GM19438 (cell line): ENCODE results near the gene KIF3A.

Experiments used
- ATAC-seq: cut with Tn5 transposase; IDR thresholded peaks from one replicate; pipeline ENCODE4 v1.9.1; 2021; ENCODE audit warnings: low read depth; ENCODE audit not compliant: unreplicated experiment

Gene KIF3A

DNA sequence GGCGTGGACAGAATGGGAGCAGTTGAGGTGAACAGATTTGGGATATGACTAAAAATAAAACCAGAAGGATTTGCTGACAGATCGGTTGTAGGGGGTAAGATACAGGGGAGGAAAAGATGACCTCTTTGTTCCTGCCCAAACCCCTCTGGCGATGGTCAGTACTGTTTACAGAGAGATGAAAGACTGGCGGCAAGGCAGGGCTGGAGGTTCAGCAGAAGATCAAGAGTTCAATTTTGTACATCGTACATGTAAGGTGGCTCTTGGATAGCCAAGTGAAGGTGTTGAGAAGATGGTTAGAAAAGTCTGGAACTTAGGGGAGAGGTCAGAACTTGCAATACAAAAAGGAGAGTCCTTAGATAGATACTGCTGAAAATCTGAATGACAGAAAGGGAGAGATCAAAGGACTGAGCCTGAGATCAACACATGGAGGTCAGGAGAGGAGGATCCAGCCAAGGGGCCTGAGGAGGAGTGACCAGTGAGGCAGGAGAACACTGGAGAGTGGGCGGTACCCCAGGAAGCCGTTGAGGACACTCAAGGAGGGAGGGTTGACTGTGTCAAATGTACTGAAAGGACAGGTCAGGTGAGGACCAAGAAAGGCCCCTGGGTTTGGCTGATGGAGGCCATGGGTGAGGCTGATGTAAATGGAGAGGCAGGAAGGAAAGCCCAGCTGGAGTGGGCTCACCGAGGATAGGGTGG is 56.4 kb downstream of the KIF3A start:
- no peak for ATAC-seq

GRCh38 chr5:132679717-132680380 is 57.5 kb downstream of the KIF3A start:
- no peak for ATAC-seq

GRCh38 chr5:132679166-132679565 is 58.2 kb downstream of the KIF3A start:
- ATAC-seq: no peak

DNA sequence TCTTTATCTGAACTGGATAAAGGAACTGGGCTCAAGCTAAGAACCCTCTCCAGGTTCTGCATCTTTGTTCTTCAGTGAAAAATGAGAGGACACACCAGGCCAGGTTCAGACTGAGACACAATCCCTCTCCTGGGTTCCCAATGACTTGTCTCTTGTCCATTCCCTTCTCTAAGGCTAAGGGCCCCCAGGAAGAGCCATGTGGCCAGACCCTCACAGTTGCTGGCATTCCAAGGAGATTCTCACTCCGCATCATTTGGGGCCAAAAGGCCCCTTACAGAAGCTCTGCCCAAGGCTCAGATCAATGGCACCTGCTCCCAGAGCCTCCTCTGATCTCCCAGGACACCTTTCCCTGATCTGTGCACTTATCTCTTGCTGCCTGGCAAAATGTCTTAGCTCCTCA is 58.6 kb downstream of the KIF3A start:
- no peak for ATAC-seq

GRCh38 chr5:132677682-132678400 is 59.5 kb downstream of the KIF3A start:
- ATAC-seq: no peak

DNA sequence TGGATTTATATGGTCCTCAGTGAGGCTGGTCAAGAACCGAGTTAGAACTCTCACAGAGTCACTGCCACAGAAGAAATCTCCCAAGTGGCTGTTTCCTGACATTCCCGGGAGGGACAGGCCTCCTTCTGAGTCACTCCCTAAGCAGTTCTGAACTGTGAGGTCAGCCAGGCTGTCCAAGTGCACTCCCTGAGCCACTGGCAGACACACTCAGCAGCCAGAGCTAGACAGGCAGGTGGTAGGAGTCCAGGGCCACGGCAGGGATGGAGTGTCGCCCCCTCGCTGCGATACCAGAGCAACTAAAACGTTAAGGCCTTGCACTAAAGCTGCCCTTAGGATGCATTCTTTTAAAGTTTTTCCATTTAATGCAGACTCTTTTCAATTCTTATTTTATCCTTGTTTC is 60.2 kb downstream of the KIF3A start:
- ATAC-seq: no peak

DNA sequence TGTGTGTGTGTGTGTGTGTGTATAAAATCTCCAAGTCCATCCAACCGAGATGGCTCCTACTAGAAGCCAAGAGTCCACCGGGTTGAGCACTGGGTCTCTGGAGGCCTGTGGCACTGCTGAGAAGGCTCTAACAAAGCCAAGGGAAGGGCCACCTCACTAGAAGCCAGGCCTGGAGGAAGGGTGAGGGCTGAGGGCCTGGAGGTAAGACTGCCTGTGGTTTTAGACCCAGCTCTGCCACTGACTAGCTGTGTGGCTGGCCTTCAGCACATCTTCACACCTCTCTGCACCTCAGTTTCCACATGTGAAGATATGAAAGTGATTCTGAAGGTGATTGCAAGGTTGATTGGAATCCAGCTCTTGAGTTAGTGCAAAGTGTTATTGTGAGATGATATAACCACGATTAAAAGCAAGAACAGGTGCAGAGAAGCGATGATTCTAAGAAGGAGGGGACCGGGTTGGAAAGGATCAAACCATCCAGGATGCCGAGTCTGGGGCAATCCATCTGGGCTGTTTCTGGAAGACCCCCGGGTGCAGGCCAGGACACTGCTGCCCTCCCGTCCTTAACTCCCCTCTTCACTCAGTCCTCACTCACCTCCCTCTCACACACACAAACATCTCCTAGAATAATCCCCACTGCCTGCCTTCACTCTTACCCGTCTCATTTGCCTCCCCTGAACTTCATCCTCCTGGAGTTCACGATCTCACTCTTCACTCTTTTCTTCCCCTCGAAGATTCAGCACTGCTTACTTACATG is 61.2 kb downstream of the KIF3A start:
- no peak for ATAC-seq

DNA sequence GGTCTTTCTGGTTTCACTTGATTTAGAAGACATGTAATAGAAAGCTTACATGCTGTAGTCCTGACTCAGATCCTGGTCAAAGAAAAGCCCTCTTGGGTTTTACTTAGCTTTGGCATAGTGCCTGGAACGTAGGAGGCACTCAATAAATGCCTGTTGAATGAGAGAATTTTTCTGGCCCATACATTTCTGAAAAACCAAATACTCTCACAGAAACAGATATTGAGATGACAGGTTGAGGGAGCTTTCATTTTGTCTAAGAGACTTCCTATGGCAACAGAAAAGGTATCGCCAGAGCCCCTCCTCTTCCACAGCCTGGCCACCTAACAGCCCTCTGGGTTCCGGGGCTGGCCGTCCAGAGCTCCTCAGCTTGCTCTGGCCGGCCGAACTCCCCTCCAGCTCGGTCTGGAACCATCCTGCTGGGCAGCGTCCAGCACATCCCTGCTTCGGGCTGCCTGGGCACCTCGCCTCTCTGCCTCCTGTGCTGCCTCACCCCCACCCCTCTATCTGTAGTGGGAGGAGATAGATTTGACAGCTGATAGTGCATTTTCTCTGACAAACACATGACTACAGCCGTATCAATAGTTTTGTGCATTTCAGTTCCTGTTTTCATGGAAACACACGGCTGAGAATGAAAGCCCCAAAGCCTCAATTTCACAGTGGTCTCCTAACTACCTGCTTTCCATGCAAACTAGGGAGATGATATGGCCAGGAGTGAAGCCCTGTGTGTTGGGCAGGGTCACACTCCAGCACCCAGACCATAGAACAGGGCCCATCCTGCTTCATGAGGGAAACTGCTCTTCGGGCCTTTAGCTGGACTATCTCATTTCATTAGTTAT is 62.5 kb downstream of the KIF3A start:
- ATAC-seq: peak; percentile 82

- ATAC-seq: no peak
Observed at GRCh38 chr5:132673939-132674630, 63.3 kb downstream of the KIF3A start, which contains the start of gene IL4. Gene IL4 (plus strand): TSS chr5:132673989. CDS start chr5:132674051, 62 bp downstream.

GRCh38 chr5:132673488-132673887 is 63.9 kb downstream of the KIF3A start:
- ATAC-seq: no peak

DNA sequence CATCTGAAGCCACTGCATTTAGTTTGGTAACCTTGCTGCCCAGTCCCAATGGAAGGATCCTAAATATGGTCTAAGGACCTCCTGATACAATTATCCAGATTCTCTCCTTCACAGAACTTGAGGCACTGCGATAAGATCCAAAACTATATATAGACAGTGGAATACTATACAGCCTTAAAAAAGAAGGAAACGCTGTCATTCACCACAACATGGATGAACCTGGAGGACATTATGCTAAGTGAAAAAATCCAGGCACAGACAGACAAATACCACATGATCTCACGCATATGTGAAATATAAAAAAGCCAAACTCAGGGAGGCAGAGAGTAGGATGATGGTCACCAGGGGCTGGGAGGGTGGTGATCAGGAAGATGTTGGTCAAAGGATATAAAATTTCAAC is 66.3 kb downstream of the KIF3A start:
- no peak for ATAC-seq

GRCh38 chr5:132669966-132670882 is 67.1 kb downstream of the KIF3A start:
- no peak for ATAC-seq

DNA sequence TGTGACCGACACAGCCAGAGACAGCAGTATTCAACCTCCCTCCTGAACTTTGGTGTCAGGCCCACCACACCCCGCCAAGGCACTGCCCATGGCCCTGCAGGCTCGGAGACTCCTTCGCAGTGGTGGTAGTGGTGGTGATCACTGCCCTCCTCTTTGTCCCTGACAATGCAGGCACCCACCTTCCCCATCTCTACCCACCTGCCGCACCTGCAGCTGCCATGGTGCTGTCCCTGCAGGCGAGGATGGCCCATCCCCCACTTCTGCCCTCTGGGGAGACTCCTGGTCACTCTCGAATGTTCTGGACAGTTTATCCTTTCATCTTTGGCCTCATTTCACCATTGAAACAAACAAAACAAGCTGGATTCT is 67.9 kb downstream of the KIF3A start:
- no peak for ATAC-seq

GRCh38 chr5:132668706-132669454 is 68.5 kb downstream of the KIF3A start:
- ATAC-seq: no peak

DNA sequence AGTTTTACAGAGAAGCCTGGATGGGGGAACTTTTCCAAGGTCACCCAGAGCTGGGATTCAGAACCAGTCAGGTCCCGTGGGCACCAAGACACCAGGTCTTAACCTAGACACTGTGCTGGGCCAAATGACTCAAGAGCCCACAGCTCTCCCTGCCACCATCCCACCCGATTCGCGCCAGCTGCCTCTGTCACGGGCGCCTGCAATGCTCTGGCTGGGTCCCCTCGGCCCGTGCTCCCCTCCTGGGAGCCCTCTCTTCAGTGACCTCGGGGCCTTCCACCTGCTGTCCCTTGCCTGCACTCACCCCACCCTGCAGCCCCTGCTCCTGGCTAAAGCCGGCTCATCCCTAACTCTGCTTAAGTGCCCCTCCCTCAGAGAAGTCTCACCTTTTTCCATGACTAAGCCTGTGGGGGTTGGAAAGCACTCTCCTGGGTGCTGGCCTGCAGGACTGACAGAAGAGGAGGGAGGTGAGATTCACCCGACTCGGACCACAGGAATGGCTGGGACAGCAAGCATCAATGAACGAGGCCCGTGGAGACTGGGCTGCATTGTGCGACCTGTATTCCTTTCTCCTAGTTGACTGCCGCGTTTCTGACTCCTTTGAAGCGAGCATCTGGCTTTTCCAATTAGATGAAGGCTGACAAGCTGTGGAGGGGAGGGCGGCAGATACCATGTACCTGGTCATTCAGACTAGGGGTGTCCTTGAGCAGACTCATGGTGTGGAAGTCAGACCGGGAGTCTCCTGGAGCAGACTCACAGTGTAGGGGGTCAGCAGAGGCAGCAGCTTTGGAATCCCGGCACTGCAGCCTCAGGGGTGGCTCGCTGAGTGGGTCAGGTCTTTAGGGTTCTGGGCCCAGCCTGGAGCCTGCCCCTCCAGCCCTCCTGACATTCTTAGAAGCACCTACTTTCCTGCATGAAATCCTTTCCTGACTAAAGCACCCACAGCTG is 69.3 kb downstream of the KIF3A start:
- no peak for ATAC-seq

DNA sequence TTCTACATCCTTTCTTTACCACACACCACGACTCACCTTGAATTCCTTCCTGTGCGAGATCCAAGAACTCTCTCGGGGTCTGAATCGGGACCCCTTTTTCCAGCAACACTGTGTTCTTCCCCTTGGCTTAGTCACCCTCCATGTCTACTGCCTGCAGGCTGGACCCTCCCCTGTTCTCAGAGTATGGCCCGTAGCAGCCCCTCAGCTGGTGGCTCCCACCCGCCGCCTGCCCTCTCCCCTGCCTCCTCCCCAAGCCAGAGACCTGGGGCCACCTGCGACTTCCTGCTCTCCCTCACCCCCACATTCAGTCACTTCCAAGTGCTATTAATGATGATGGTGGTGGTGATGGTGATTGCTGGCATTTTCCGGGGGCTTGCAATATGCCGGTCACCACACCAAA is 70.0 kb downstream of the KIF3A start:
- ATAC-seq: no peak
